ENCODE results near the gene NTM.

- TF ChIP-seq CTCF (IDR thresholded peaks at IDR 0.05) (no peak), POLR2AphosphoS5 (IDR thresholded peaks at IDR 0.05) (no peak)
Observed at GRCh38 chr11:132020001-132020400, 649.6 kb downstream of the NTM start.

All from breast epithelium (tissue), 3 donors.